HepG2 (cell line): ENCODE data around the gene RGSL1.

Experiments used
- HCFC1 ChIP-seq: fragments of 150-350 bp; IDR thresholded peaks from 2 replicates; pipeline ENCODE4 v1.6.1; 2014; ENCODE audit warnings: low read depth, low read length
- HIVEP1 ChIP-seq: sonication (generic); formaldehyde crosslinking; IDR thresholded peaks from 2 replicates; pipeline ENCODE4 v1.4.0; 2020; ENCODE audit warnings: mild to moderate bottlenecking, missing genetic modification reagents
- KDM1A ChIP-seq: IDR thresholded peaks from 2 replicates; pipeline ENCODE4 v1.6.1; 2016; ENCODE audit warnings: missing compliant biosample characterization
- NR3C1 ChIP-seq: sonication (generic); formaldehyde crosslinking; IDR thresholded peaks from 2 replicates; pipeline ENCODE4 v1.4.0; 2020; ENCODE audit warnings: missing genetic modification reagents
- POLR2A ChIP-seq, 2 experiments: IDR thresholded peaks; 2 replicates each; pipeline ENCODE4 v1.6.1; 2011; ENCODE audit warnings: low read depth in 2 of 2, low read length in 2 of 2, mild to moderate bottlenecking in 1 of 2, moderate library complexity in 1 of 2; ENCODE audit not compliant: insufficient read depth in 1 of 2
- POLR2AphosphoS5 ChIP-seq: IDR thresholded peaks from 2 replicates; pipeline ENCODE4 v1.6.1; 2012; ENCODE audit warnings: low read depth, low read length
- RXRA ChIP-seq: sonication (generic); formaldehyde crosslinking; IDR thresholded peaks from 2 replicates; pipeline ENCODE4 v1.5.1; 2020; ENCODE audit warnings: missing genetic modification reagents
- TF ChIP-seq, protein P1 (sequence below): sonication (generic); formaldehyde crosslinking; IDR thresholded peaks from 2 replicates; pipeline ENCODE4 v1.4.0; 2020; ENCODE audit warnings: mild to moderate bottlenecking, missing genetic modification reagents

DNA sequence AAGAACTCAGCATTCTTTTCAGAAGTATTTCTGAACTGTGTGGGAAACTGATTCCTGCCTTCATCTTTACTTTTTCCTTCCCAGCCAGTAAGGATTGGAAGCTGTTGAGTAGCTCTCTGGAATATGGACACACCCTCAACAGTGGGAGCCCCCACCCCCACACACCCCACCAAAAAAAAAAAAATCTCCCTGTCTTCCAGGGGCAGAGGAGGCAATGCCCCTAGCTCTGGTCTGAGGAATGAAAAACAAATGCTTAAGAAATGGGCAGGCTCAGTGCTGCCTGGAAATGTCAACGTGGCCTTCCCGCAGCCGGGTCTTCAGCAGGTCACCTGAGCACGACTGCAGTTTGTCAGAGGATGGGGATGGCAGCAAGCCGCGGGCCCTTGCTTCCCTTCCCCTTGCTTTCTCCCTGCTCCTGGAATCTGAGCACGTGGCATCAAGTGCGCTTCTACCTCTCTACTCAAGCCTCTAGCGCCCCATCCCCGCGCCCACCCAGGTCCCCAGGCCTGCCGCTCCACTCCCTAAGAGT is 153.8 kb downstream of the RGSL1 start:
- no peak for TF ChIP-seq HCFC1
- no peak for TF ChIP-seq POLR2A (IDR thresholded peaks at IDR 0.05; ENCODE audit: insufficient read depth in 1 of 2, low read depth in 2 of 2, low read length in 2 of 2)
- TF ChIP-seq POLR2AphosphoS5 = no peak
- TF ChIP-seq HIVEP1 (CRISPR knock-in tag) = no peak
- no peak for TF ChIP-seq KDM1A (CRISPR knock-in tag)
- no peak for TF ChIP-seq RXRA
- TF ChIP-seq NR3C1 (CRISPR knock-in tag) = no peak
- TF ChIP-seq, protein P1, sequence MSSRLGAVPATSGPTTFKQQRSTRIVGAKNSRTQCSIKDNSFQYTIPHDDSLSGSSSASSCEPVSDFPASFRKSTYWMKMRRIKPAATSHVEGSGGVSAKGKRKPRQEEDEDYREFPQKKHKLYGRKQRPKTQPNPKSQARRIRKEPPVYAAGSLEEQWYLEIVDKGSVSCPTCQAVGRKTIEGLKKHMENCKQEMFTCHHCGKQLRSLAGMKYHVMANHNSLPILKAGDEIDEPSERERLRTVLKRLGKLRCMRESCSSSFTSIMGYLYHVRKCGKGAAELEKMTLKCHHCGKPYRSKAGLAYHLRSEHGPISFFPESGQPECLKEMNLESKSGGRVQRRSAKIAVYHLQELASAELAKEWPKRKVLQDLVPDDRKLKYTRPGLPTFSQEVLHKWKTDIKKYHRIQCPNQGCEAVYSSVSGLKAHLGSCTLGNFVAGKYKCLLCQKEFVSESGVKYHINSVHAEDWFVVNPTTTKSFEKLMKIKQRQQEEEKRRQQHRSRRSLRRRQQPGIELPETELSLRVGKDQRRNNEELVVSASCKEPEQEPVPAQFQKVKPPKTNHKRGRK (CRISPR knock-in tag) = no peak
